AG09319 (cell line): Measurements from ENCODE around the gene NPC2.
"Not testable (repeated sequence)": the region's sequence is repeated elsewhere in the genome, so short reads cannot be mapped to it uniquely, and the experiment has no call there.

Experiments used
- DNase-seq: peaks from one replicate; pipeline ENCODE4 v3.0.0-alpha.2; 2010; ENCODE audit warnings: low read depth; ENCODE audit errors: extremely low read depth
- CTCF ChIP-seq: IDR thresholded peaks from 2 replicates; pipeline ENCODE4 v1.5.1; 2011; ENCODE audit warnings: low read depth, mild to moderate bottlenecking, inconsistent platforms, low read length, moderate library complexity

NPC2 gene

GRCh38 chr14:74464785-74465184, 28.3 kb downstream of the NPC2 start:
- TF ChIP-seq CTCF: no peak
- DNase-seq: no peak

GRCh38 chr14:74463697-74464096, 29.4 kb downstream of the NPC2 start:
- TF ChIP-seq CTCF: no peak
- no peak for DNase-seq

GRCh38 chr14:74462993-74463392, 30.1 kb downstream of the NPC2 start:
- no peak for TF ChIP-seq CTCF
- no peak for DNase-seq

DNA sequence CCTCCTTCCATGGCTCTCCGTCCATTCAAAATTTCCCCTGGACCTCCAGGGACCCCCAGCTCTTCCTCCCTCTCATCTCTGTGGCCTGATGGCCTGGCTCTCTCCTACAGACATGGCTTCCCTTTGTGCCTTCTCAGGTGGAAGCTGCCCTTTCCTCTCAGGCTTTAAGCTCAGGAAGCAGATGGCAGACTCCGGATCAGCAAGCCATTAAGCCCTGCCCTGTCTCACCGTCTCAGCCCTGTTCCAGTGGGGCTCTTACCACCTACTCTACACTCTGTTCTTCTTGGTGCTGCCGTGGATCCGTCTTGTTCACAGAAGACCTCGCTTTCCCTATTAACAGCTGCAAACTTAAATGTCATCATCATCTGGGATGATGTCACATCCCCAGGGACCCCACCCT, 33.1 kb downstream of the NPC2 start:
- no peak for DNase-seq
- no peak for TF ChIP-seq CTCF

DNA sequence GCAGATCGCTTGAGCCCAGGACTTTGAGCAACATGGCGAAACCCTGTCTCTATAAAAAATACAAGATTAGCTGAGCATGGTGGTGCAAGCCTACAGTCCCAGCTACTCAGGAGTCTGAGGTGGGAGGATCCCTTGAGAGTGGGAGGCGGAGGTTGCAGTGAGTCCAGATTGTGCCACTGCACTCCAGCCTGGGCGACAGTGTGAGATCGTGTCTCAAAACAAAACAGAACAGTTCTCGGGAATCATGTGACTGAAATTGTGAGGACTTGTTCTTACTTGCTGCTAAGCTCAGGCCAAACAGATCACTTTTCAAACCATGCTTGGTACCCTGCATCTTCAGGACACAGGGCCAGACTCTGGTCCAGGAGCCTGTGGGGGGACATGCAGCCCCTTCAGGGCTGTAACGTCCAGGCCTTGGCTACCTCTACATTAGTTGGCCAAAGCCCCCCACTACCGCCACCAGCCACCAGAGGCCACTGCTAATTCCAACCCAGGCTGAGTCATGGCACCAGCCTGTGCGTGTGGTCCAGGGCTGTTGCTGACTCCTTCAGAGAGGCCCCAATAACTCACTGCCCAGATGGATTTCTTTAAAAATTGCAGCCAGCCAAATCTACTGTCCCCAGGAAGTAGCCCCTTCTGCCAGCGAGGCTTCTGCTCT, 33.7 kb downstream of the NPC2 start:
- peak; percentile 75 for TF ChIP-seq CTCF

DNA sequence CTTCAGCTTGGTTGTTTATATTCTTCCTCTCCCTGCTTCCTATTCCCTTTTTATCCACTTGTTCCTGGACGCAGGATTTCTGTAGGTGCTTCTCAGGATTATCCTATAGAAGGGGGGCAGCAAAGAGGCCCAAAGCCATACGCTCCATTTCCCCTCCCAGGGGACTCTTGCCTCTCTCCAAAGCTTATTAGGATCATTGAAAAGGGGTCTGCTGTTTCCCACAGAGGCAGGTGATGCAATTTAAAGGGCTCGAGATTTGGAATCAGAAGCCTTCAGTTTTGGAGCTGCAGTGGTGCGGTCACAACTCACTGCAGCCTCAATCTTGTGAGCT, 35.6 kb downstream of the NPC2 start:
- no peak for DNase-seq
- no peak for TF ChIP-seq CTCF

More for the DNA sequence above, 33.7 kb downstream of the NPC2 start:
- DNase-seq: peak; percentile 11

GRCh38 chr14:74456684-74457564, 36.2 kb downstream of the NPC2 start:
- no peak for DNase-seq

GRCh38 chr14:74454397-74454796, 38.7 kb downstream of the NPC2 start:
- DNase-seq: not testable (repeated sequence)

More at GRCh38 chr14:74456684-74457564, 36.2 kb downstream of the NPC2 start:
- no peak for TF ChIP-seq CTCF
